ENCODE data around the gene RELN.
"Not testable (repeated sequence)": the region's sequence is repeated elsewhere in the genome, so short reads cannot be mapped to it uniquely, and the experiment has no call there.

Gene RELN

GRCh38 chr7:103832438-103832837 is 157.0 kb downstream of the RELN start:
- no peak for DNase-seq

GRCh38 chr7:103824251-103824650 is 165.2 kb downstream of the RELN start:
- no peak for DNase-seq

- no peak for DNase-seq
Measured at GRCh38 chr7:103823084-103823483, 166.4 kb downstream of the RELN start.

- no peak for DNase-seq
Measured at GRCh38 chr7:103821092-103821491, 168.4 kb downstream of the RELN start.

- not testable (repeated sequence) for DNase-seq
Measured at GRCh38 chr7:103815972-103816371, 173.5 kb downstream of the RELN start.

GRCh38 chr7:103813970-103814369 is 175.5 kb downstream of the RELN start:
- no peak for DNase-seq

GRCh38 chr7:103811997-103812396 is 177.5 kb downstream of the RELN start:
- DNase-seq = no peak

GRCh38 chr7:103811290-103811689 is 178.2 kb downstream of the RELN start:
- DNase-seq = no peak

GRCh38 chr7:103810112-103810744 is 179.2 kb downstream of the RELN start:
- DNase-seq = no peak

GRCh38 chr7:103809229-103809994 is 180.0 kb downstream of the RELN start:
- DNase-seq = no peak

- no peak for DNase-seq
Measured at GRCh38 chr7:103805346-103805745, 184.1 kb downstream of the RELN start.

GRCh38 chr7:103803631-103804030 is 185.8 kb downstream of the RELN start:
- DNase-seq = no peak

- DNase-seq = no peak
Measured at GRCh38 chr7:103799298-103799697, 190.2 kb downstream of the RELN start.

- DNase-seq = no peak
Measured at GRCh38 chr7:103797647-103798307, 191.7 kb downstream of the RELN start.

- no peak for DNase-seq
Measured at GRCh38 chr7:103796327-103796962, 193.0 kb downstream of the RELN start.

- no peak for DNase-seq
Measured at GRCh38 chr7:103795787-103796186, 193.7 kb downstream of the RELN start.

GRCh38 chr7:103795107-103795506 is 194.4 kb downstream of the RELN start:
- no peak for DNase-seq

- DNase-seq = no peak
Measured at GRCh38 chr7:103794424-103794823, 195.0 kb downstream of the RELN start.

- no peak for DNase-seq
Measured at GRCh38 chr7:103793614-103794013, 195.8 kb downstream of the RELN start.

- no peak for DNase-seq
Measured at GRCh38 chr7:103791894-103792293, 197.6 kb downstream of the RELN start.

- not testable (repeated sequence) for DNase-seq
Measured at GRCh38 chr7:103787041-103787440, 202.4 kb downstream of the RELN start.

GRCh38 chr7:103784646-103785286 is 204.7 kb downstream of the RELN start:
- DNase-seq = no peak

- no peak for DNase-seq
Measured at GRCh38 chr7:103781409-103781808, 208.0 kb downstream of the RELN start.

Data from suppressor macrophage (primary cell).